ENCODE measurements around the gene TLK2.
A peak's percentile ranks its signal among the peaks of the same experiment; 100 is the strongest.
"Not testable (repeated sequence)": the region's sequence is repeated elsewhere in the genome, so short reads cannot be mapped to it uniquely, and the experiment has no call there.

TLK2 gene

GRCh38 chr17:62552851-62553659 is 74.4 kb downstream of the TLK2 start:
- H3K36me3 ChIP-seq (ENCODE audit: control insufficient read depth in 2 of 2, insufficient read depth in 2 of 2, low read length in 2 of 2); H3K27ac ChIP-seq (ENCODE audit: low read depth in 2 of 2, low read length in 2 of 2); H3K9ac ChIP-seq (ENCODE audit: low read depth in 1 of 2, low read length in 2 of 2); H3K27me3 ChIP-seq (ENCODE audit: control insufficient read depth in 2 of 2, insufficient read depth in 2 of 2, low read length in 2 of 2); H3K4me3 ChIP-seq (ENCODE audit: low read length in 2 of 2); H3K4me1 ChIP-seq (ENCODE audit: control insufficient read depth in 2 of 2, insufficient read depth in 2 of 2, low read length in 2 of 2); H3K9me3 ChIP-seq (ENCODE audit: control insufficient read depth in 2 of 2, low read length in 2 of 2): not testable (repeated sequence)

GRCh38 chr17:62557532-62557931 is 78.9 kb downstream of the TLK2 start:
- H3K36me3 ChIP-seq (ENCODE audit: control insufficient read depth in 2 of 2, insufficient read depth in 2 of 2, low read length in 2 of 2); H3K4me1 ChIP-seq (ENCODE audit: control insufficient read depth in 2 of 2, insufficient read depth in 2 of 2, low read length in 2 of 2); H3K9me3 ChIP-seq (ENCODE audit: control insufficient read depth in 2 of 2, low read length in 2 of 2); H3K9ac ChIP-seq (ENCODE audit: low read depth in 1 of 2, low read length in 2 of 2); H3K4me3 ChIP-seq (ENCODE audit: low read length in 2 of 2); H3K27ac ChIP-seq (ENCODE audit: low read depth in 2 of 2, low read length in 2 of 2); H3K27me3 ChIP-seq (ENCODE audit: control insufficient read depth in 2 of 2, insufficient read depth in 2 of 2, low read length in 2 of 2): not testable (repeated sequence)

GRCh38 chr17:62558941-62559340 is 80.3 kb downstream of the TLK2 start:
- peaks cover 11 to 13% of the 10 kb centered on the region in 2 donors for H3K36me3 ChIP-seq (ENCODE audit: control insufficient read depth in 2 of 2, insufficient read depth in 2 of 2, low read length in 2 of 2)
- not testable (repeated sequence) for H3K27me3 ChIP-seq (ENCODE audit: control insufficient read depth in 2 of 2, insufficient read depth in 2 of 2, low read length in 2 of 2); H3K4me1 ChIP-seq (ENCODE audit: control insufficient read depth in 2 of 2, insufficient read depth in 2 of 2, low read length in 2 of 2); H3K4me3 ChIP-seq (ENCODE audit: low read length in 2 of 2); H3K27ac ChIP-seq (ENCODE audit: low read depth in 2 of 2, low read length in 2 of 2); H3K9me3 ChIP-seq (ENCODE audit: control insufficient read depth in 2 of 2, low read length in 2 of 2); H3K9ac ChIP-seq (ENCODE audit: low read depth in 1 of 2, low read length in 2 of 2)

- H3K4me1 ChIP-seq (ENCODE audit: control insufficient read depth in 2 of 2, insufficient read depth in 2 of 2, low read length in 2 of 2); H3K27ac ChIP-seq (ENCODE audit: low read depth in 2 of 2, low read length in 2 of 2); H3K9ac ChIP-seq (ENCODE audit: low read depth in 1 of 2, low read length in 2 of 2); H3K9me3 ChIP-seq (ENCODE audit: control insufficient read depth in 2 of 2, low read length in 2 of 2); H3K27me3 ChIP-seq (ENCODE audit: control insufficient read depth in 2 of 2, insufficient read depth in 2 of 2, low read length in 2 of 2); H3K4me3 ChIP-seq (ENCODE audit: low read length in 2 of 2): not testable (repeated sequence)
- H3K36me3 ChIP-seq (ENCODE audit: control insufficient read depth in 2 of 2, insufficient read depth in 2 of 2, low read length in 2 of 2) = peaks cover 23 to 24% of the 10 kb centered on the region in 2 donors
Observed at GRCh38 chr17:62560971-62561370, 82.3 kb downstream of the TLK2 start.

GRCh38 chr17:62562656-62563055 is 84.0 kb downstream of the TLK2 start:
- H3K9ac ChIP-seq (ENCODE audit: low read depth in 1 of 2, low read length in 2 of 2) = no peak overlapping the region
- no peaks in the 10 kb centered on the region for H3K4me1 ChIP-seq (ENCODE audit: control insufficient read depth in 2 of 2, insufficient read depth in 2 of 2, low read length in 2 of 2)
- no peak overlapping the region for H3K27ac ChIP-seq (ENCODE audit: low read depth in 2 of 2, low read length in 2 of 2)
- no peaks in the 10 kb centered on the region for H3K9me3 ChIP-seq (ENCODE audit: control insufficient read depth in 2 of 2, low read length in 2 of 2)
- peaks cover 30 to 32% of the 10 kb centered on the region in 2 donors for H3K36me3 ChIP-seq (ENCODE audit: control insufficient read depth in 2 of 2, insufficient read depth in 2 of 2, low read length in 2 of 2)
- no peaks in the 10 kb centered on the region for H3K27me3 ChIP-seq (ENCODE audit: control insufficient read depth in 2 of 2, insufficient read depth in 2 of 2, low read length in 2 of 2)
- no peak overlapping the region for H3K4me3 ChIP-seq (ENCODE audit: low read length in 2 of 2)

GRCh38 chr17:62565817-62566216 is 87.2 kb downstream of the TLK2 start:
- H3K9ac ChIP-seq (ENCODE audit: low read depth in 1 of 2, low read length in 2 of 2) = no peak overlapping the region
- no peaks in the 10 kb centered on the region for H3K27me3 ChIP-seq (ENCODE audit: control insufficient read depth in 2 of 2, insufficient read depth in 2 of 2, low read length in 2 of 2)
- no peaks in the 10 kb centered on the region for H3K4me1 ChIP-seq (ENCODE audit: control insufficient read depth in 2 of 2, insufficient read depth in 2 of 2, low read length in 2 of 2)
- no peaks in the 10 kb centered on the region for H3K9me3 ChIP-seq (ENCODE audit: control insufficient read depth in 2 of 2, low read length in 2 of 2)
- H3K4me3 ChIP-seq (ENCODE audit: low read length in 2 of 2) = no peak overlapping the region
- H3K36me3 ChIP-seq (ENCODE audit: control insufficient read depth in 2 of 2, insufficient read depth in 2 of 2, low read length in 2 of 2) = peaks cover 26 to 41% of the 10 kb centered on the region in 2 donors
- no peak overlapping the region for H3K27ac ChIP-seq (ENCODE audit: low read depth in 2 of 2, low read length in 2 of 2)

GRCh38 chr17:62566996-62567578 is 88.5 kb downstream of the TLK2 start:
- Histone ChIP-seq H3K27ac (ENCODE audit: low read depth in 2 of 2, low read length in 2 of 2) (no peak overlapping the region), H3K9ac (ENCODE audit: low read depth in 1 of 2, low read length in 2 of 2) (no peak overlapping the region), H3K4me3 (ENCODE audit: low read length in 2 of 2) (no peak overlapping the region), H3K4me1 (ENCODE audit: control insufficient read depth in 2 of 2, insufficient read depth in 2 of 2, low read length in 2 of 2) (no peaks in the 10 kb centered on the region), H3K27me3 (ENCODE audit: control insufficient read depth in 2 of 2, insufficient read depth in 2 of 2, low read length in 2 of 2) (no peaks in the 10 kb centered on the region), H3K36me3 (ENCODE audit: control insufficient read depth in 2 of 2, insufficient read depth in 2 of 2, low read length in 2 of 2) (peaks cover 26 to 36% of the 10 kb centered on the region in 2 donors), H3K9me3 (ENCODE audit: control insufficient read depth in 2 of 2, low read length in 2 of 2) (no peaks in the 10 kb centered on the region)

GRCh38 chr17:62572488-62572887 is 93.9 kb downstream of the TLK2 start:
- no peak overlapping the region for H3K27ac ChIP-seq (ENCODE audit: low read depth in 2 of 2, low read length in 2 of 2)
- H3K27me3 ChIP-seq (ENCODE audit: control insufficient read depth in 2 of 2, insufficient read depth in 2 of 2, low read length in 2 of 2) = no peaks in the 10 kb centered on the region
- H3K4me1 ChIP-seq (ENCODE audit: control insufficient read depth in 2 of 2, insufficient read depth in 2 of 2, low read length in 2 of 2) = no peaks in the 10 kb centered on the region
- H3K4me3 ChIP-seq (ENCODE audit: low read length in 2 of 2) = no peak overlapping the region
- peaks cover 20 to 23% of the 10 kb centered on the region in 2 donors for H3K36me3 ChIP-seq (ENCODE audit: control insufficient read depth in 2 of 2, insufficient read depth in 2 of 2, low read length in 2 of 2)
- H3K9ac ChIP-seq (ENCODE audit: low read depth in 1 of 2, low read length in 2 of 2) = no peak overlapping the region
- H3K9me3 ChIP-seq (ENCODE audit: control insufficient read depth in 2 of 2, low read length in 2 of 2) = no peaks in the 10 kb centered on the region

- H3K36me3 ChIP-seq (ENCODE audit: control insufficient read depth in 2 of 2, insufficient read depth in 2 of 2, low read length in 2 of 2) = peaks cover 20 to 25% of the 10 kb centered on the region in 2 donors
- H3K27ac ChIP-seq (ENCODE audit: low read depth in 2 of 2, low read length in 2 of 2) = peak overlapping the region in 1 of 2 donors; percentile 33
- H3K4me3 ChIP-seq (ENCODE audit: low read length in 2 of 2) = no peak overlapping the region
- no peak overlapping the region for H3K9ac ChIP-seq (ENCODE audit: low read depth in 1 of 2, low read length in 2 of 2)
- no peaks in the 10 kb centered on the region for H3K9me3 ChIP-seq (ENCODE audit: control insufficient read depth in 2 of 2, low read length in 2 of 2)
- no peaks in the 10 kb centered on the region for H3K4me1 ChIP-seq (ENCODE audit: control insufficient read depth in 2 of 2, insufficient read depth in 2 of 2, low read length in 2 of 2)
- H3K27me3 ChIP-seq (ENCODE audit: control insufficient read depth in 2 of 2, insufficient read depth in 2 of 2, low read length in 2 of 2) = no peaks in the 10 kb centered on the region
Observed at GRCh38 chr17:62572888-62573401, 94.3 kb downstream of the TLK2 start.

- Histone ChIP-seq H3K27me3 (ENCODE audit: control insufficient read depth in 2 of 2, insufficient read depth in 2 of 2, low read length in 2 of 2) (no peaks in the 10 kb centered on the region), H3K4me3 (ENCODE audit: low read length in 2 of 2) (no peak overlapping the region), H3K27ac (ENCODE audit: low read depth in 2 of 2, low read length in 2 of 2) (peak overlapping the region; percentile 35 to 38), H3K36me3 (ENCODE audit: control insufficient read depth in 2 of 2, insufficient read depth in 2 of 2, low read length in 2 of 2) (peaks cover 20 to 30% of the 10 kb centered on the region in 2 donors), H3K4me1 (ENCODE audit: control insufficient read depth in 2 of 2, insufficient read depth in 2 of 2, low read length in 2 of 2) (no peaks in the 10 kb centered on the region), H3K9me3 (ENCODE audit: control insufficient read depth in 2 of 2, low read length in 2 of 2) (no peaks in the 10 kb centered on the region), H3K9ac (ENCODE audit: low read depth in 1 of 2, low read length in 2 of 2) (no peak overlapping the region)
Observed at GRCh38 chr17:62573480-62574117, 95.0 kb downstream of the TLK2 start.

Measured in mucosa of rectum (tissue), 2 donors.